KOPT-K1 (cell line): Measurements from ENCODE around the gene NOL7.

Experiments used
- H3K27ac ChIP-seq: fragments of 200-600 bp; sonication (generic); 2 replicates; pipeline ENCODE4 v1.5.1; 2016; ENCODE audit warnings: antibody characterized with exemption, mild to moderate bottlenecking, low read depth, low read length; ENCODE audit not compliant: poor library complexity, severe bottlenecking
- H3K36me3 ChIP-seq: fragments of 200-600 bp; sonication (generic); 2 replicates; pipeline ENCODE4 v1.5.1; 2017; ENCODE audit warnings: antibody characterized with exemption, mild to moderate bottlenecking, low read length, moderate library complexity; ENCODE audit not compliant: insufficient read depth
- H3K9me3 ChIP-seq: fragments of 200-600 bp; sonication (generic); 2 replicates; pipeline ENCODE4 v1.5.1; 2017; ENCODE audit warnings: antibody characterized with exemption, low read length, mild to moderate bottlenecking; ENCODE audit not compliant: insufficient read depth, poor library complexity, severe bottlenecking

The NOL7 gene

GRCh38 chr6:13614926-13615791 lies at the start of gene NOL7:
TSS of gene NOL7 (plus strand) at chr6:13615335. CDS start at chr6:13615359, 24 bp downstream.
- H3K36me3 ChIP-seq, result peaks cover 36% of the 10 kb centered on the region
- peak within 1 kb of the TSS; percentile 81 for H3K27ac ChIP-seq
- H3K9me3 ChIP-seq, result no peaks in the 10 kb centered on the region

GRCh38 chr6:13565921-13566320 lies 49.2 kb upstream of the NOL7 start:
- H3K9me3 ChIP-seq, result no peaks in the 10 kb centered on the region

GRCh38 chr6:13566500-13566899 lies 48.6 kb upstream of the NOL7 start:
- Histone ChIP-seq H3K27ac (no peak overlapping the region), H3K36me3 (no peaks in the 10 kb centered on the region), H3K9me3 (no peaks in the 10 kb centered on the region)

More at GRCh38 chr6:13565921-13566320, 49.2 kb upstream of the NOL7 start:
- no peaks in the 10 kb centered on the region for H3K36me3 ChIP-seq
- H3K27ac ChIP-seq, result no peak overlapping the region

GRCh38 chr6:13568970-13569369 lies 46.2 kb upstream of the NOL7 start:
- H3K36me3 ChIP-seq, result no peaks in the 10 kb centered on the region
- no peaks in the 10 kb centered on the region for H3K9me3 ChIP-seq
- H3K27ac ChIP-seq, result no peak overlapping the region

GRCh38 chr6:13572240-13572639 lies 42.9 kb upstream of the NOL7 start:
- no peaks in the 10 kb centered on the region for H3K36me3 ChIP-seq
- no peak overlapping the region for H3K27ac ChIP-seq
- no peaks in the 10 kb centered on the region for H3K9me3 ChIP-seq

- Histone ChIP-seq H3K27ac (peak overlapping the region; percentile 93), H3K36me3 (no peaks in the 10 kb centered on the region), H3K9me3 (no peaks in the 10 kb centered on the region)
Measured at GRCh38 chr6:13572951-13573654, 42.0 kb upstream of the NOL7 start.

- H3K27ac ChIP-seq, result peak overlapping the region; percentile 93
- no peaks in the 10 kb centered on the region for H3K9me3 ChIP-seq
- H3K36me3 ChIP-seq, result no peaks in the 10 kb centered on the region
Measured at GRCh38 chr6:13573669-13574110, 41.4 kb upstream of the NOL7 start.

GRCh38 chr6:13574149-13574570 lies 41.0 kb upstream of the NOL7 start:
- peak overlapping the region; percentile 93 for H3K27ac ChIP-seq
- H3K36me3 ChIP-seq, result no peaks in the 10 kb centered on the region
- no peaks in the 10 kb centered on the region for H3K9me3 ChIP-seq

GRCh38 chr6:13574571-13575376 lies 40.4 kb upstream of the NOL7 start, which contains the start of gene SIRT5:
TSS of gene SIRT5 (plus strand) at chr6:13574601. CDS start at chr6:13584111, 9,510 bp downstream.
- H3K36me3 ChIP-seq, result no peaks in the 10 kb centered on the region
- peak within 1 kb of the TSS; percentile 93 for H3K27ac ChIP-seq

GRCh38 chr6:13575377-13575775 lies 39.8 kb upstream of the NOL7 start:
- H3K27ac ChIP-seq, result peak overlapping the region; percentile 93
- no peaks in the 10 kb centered on the region for H3K9me3 ChIP-seq
- H3K36me3 ChIP-seq, result peaks cover 1% of the 10 kb centered on the region; the same call in 1 of the 2 replicates

More at GRCh38 chr6:13574571-13575376, 40.4 kb upstream of the NOL7 start, which contains the start of gene SIRT5:
- H3K9me3 ChIP-seq, result no peaks in the 10 kb centered on the region

- peaks cover 5% of the 10 kb centered on the region; the same call in 1 of the 2 replicates for H3K36me3 ChIP-seq
- no peak overlapping the region for H3K27ac ChIP-seq
- no peaks in the 10 kb centered on the region for H3K9me3 ChIP-seq
Measured at GRCh38 chr6:13576017-13576416, 39.1 kb upstream of the NOL7 start.

GRCh38 chr6:13577926-13578325 lies 37.2 kb upstream of the NOL7 start:
- Histone ChIP-seq H3K27ac (no peak overlapping the region), H3K9me3 (no peaks in the 10 kb centered on the region), H3K36me3 (peaks cover 16% of the 10 kb centered on the region; the same call in 1 of the 2 replicates)

GRCh38 chr6:13579911-13580310 lies 35.2 kb upstream of the NOL7 start:
- no peaks in the 10 kb centered on the region for H3K9me3 ChIP-seq
- H3K27ac ChIP-seq, result no peak overlapping the region
- peaks cover 16% of the 10 kb centered on the region; the same call in 1 of the 2 replicates for H3K36me3 ChIP-seq

- H3K27ac ChIP-seq, result no peak overlapping the region
- peaks cover 18% of the 10 kb centered on the region for H3K36me3 ChIP-seq
- H3K9me3 ChIP-seq, result no peaks in the 10 kb centered on the region
Measured at GRCh38 chr6:13581700-13582229, 33.4 kb upstream of the NOL7 start.
